GM10266 (cell line): ENCODE data around the gene NUP210L.

ENCODE experiments used
- DNase-seq: peaks from one replicate; pipeline ENCODE4 v3.0.0; 2012; ENCODE audit errors: extremely low spot score
- CTCF ChIP-seq: IDR thresholded peaks from 2 replicates; pipeline ENCODE4 v1.5.1; 2012; ENCODE audit warnings: mild to moderate bottlenecking, low read depth; ENCODE audit not compliant: control insufficient read depth, insufficient read depth; ENCODE audit errors: missing control alignments

Gene NUP210L

GRCh38 chr1:154154534-154155191, at the start of gene NUP210L:
Gene NUP210L (minus strand): TSS chr1:154155073.
- TF ChIP-seq CTCF: no peak
- DNase-seq: no peak

- no peak for TF ChIP-seq CTCF
- no peak for DNase-seq
Measured at GRCh38 chr1:154199563-154199879, 44.6 kb upstream of the NUP210L start.

- peak; percentile 43 for DNase-seq
- peak; percentile 57 for TF ChIP-seq CTCF
Measured at GRCh38 chr1:154198756-154199562, 44.1 kb upstream of the NUP210L start.

GRCh38 chr1:154193821-154194220, 38.9 kb upstream of the NUP210L start:
- TF ChIP-seq CTCF: no peak
- DNase-seq: no peak

- DNase-seq: no peak
- TF ChIP-seq CTCF: no peak
Measured at GRCh38 chr1:154192476-154192875, 37.6 kb upstream of the NUP210L start.

GRCh38 chr1:154191990-154192461, 37.2 kb upstream of the NUP210L start, which contains the start of gene TPM3:
Gene TPM3 (minus strand): TSS chr1:154192100. CDS start chr1:154192018, 82 bp downstream.
- no peak for TF ChIP-seq CTCF
- DNase-seq: no peak

- no peak for TF ChIP-seq CTCF
- no peak for DNase-seq
Measured at GRCh38 chr1:154190550-154190949, 35.7 kb upstream of the NUP210L start.
